Right lung (tissue), 5 donors: ENCODE measurements around the gene TESK1. TPM values are rescaled to one million over a fixed set of nuclear protein-coding genes. Genes with fewer than 3 reads are reported as not detected.
"Not testable (repeated sequence)": the region's sequence is repeated elsewhere in the genome, so short reads cannot be mapped to it uniquely, and the experiment has no call there.

Experiments
- DNase-seq, 2 donors: peaks; one replicate each; pipeline ENCODE4 v3.0.0-alpha.2; 2013
- polyA plus RNA-seq, 5 donors: library from polyadenylated mRNA; unstranded; fragments of 120-200 nt; gene quantifications; one replicate each; pipeline versions ENCODE4 v1.2.1 to v1.2.3, GENCODE V29; 2013; ENCODE audit warnings: inconsistent platforms in 1 of 5, low replicate concordance in 1 of 5; ENCODE audit not compliant: insufficient read length in 5 of 5, insufficient read depth in 1 of 5

The TESK1 gene
- polyA plus RNA-seq, 5 donors, result 26.0 to 48.7 (median 41.7) TPM

GRCh38 chr9:35577486-35577885 is 27.6 kb upstream of the TESK1 start:
- DNase-seq, result no peak

GRCh38 chr9:35579130-35579529 is 25.9 kb upstream of the TESK1 start:
- no peak for DNase-seq

GRCh38 chr9:35579659-35580227 is 25.3 kb upstream of the TESK1 start:
- not testable (repeated sequence) for DNase-seq

- not testable (repeated sequence) for DNase-seq
Measured at GRCh38 chr9:35583521-35583920, 21.5 kb upstream of the TESK1 start.

GRCh38 chr9:35584681-35585080 is 20.4 kb upstream of the TESK1 start:
- DNase-seq, result not testable (repeated sequence)

- DNase-seq, result not testable (repeated sequence)
Measured at GRCh38 chr9:35588506-35588905, 16.6 kb upstream of the TESK1 start.

GRCh38 chr9:35593581-35593980 is 11.5 kb upstream of the TESK1 start:
- DNase-seq, result no peak

- DNase-seq, result no peak
Measured at GRCh38 chr9:35594471-35594870, 10.6 kb upstream of the TESK1 start.

- DNase-seq, result not testable (repeated sequence)
Measured at GRCh38 chr9:35596907-35597306, 8.2 kb upstream of the TESK1 start.

GRCh38 chr9:35598866-35599590 is 6.0 kb upstream of the TESK1 start:
- no peak for DNase-seq

- no peak for DNase-seq
Measured at GRCh38 chr9:35599763-35600604, 5.1 kb upstream of the TESK1 start.

GRCh38 chr9:35603506-35603985 is 1.5 kb upstream of the TESK1 start:
- DNase-seq, result peak in 1 of 2 donors; percentile 71

GRCh38 chr9:35603986-35604577 is 980 bp upstream of the TESK1 start:
- peak; percentile 99 to 100 for DNase-seq

- DNase-seq, result peak in 1 of 2 donors; percentile 19
Measured at GRCh38 chr9:35605351-35606137, 482 bp downstream of the TESK1 start.

- DNase-seq, result no peak
Measured at GRCh38 chr9:35606138-35606504, 1.1 kb downstream of the TESK1 start.

GRCh38 chr9:35606726-35607125 is 1.7 kb downstream of the TESK1 start:
- no peak for DNase-seq

GRCh38 chr9:35608221-35608620 is 3.2 kb downstream of the TESK1 start:
- DNase-seq, result no peak

GRCh38 chr9:35609001-35609819 is 4.1 kb downstream of the TESK1 start:
- no peak for DNase-seq

GRCh38 chr9:35609820-35610163 is 4.7 kb downstream of the TESK1 start:
- no peak for DNase-seq

GRCh38 chr9:35611230-35611797 is 6.3 kb downstream of the TESK1 start:
- no peak for DNase-seq
